CD14-positive monocyte (primary cell): ENCODE results near the gene SERP2. TPM values are rescaled to one million over a fixed set of nuclear protein-coding genes. Genes with fewer than 3 reads are reported as not detected.

Experiments
- DNase-seq, 3 donors: peaks; one replicate each; pipeline ENCODE4 v3.0.0-alpha.2; 2011 to 2022
- H2AFZ ChIP-seq: 2 replicates; pipeline ENCODE4 v1.6.0; 2012; ENCODE audit warnings: mild to moderate bottlenecking, low read depth, low read length, inconsistent platforms; ENCODE audit not compliant: insufficient read depth, poor library complexity, severe bottlenecking
- H3K27ac ChIP-seq, 2 donors: 1 replicate in 1 of 2; 2 replicates in 1 of 2; pipeline ENCODE4 v1.5.1; 2012 to 2013; ENCODE audit warnings: low read length in 2 of 2, control low read depth in 1 of 2, inconsistent platforms in 1 of 2, low read depth in 1 of 2, mild to moderate bottlenecking in 1 of 2
- H3K27me3 ChIP-seq, 2 donors: one replicate each; pipeline versions ENCODE4 v1.6.0 to v1.6.1; 2011 to 2013; ENCODE audit warnings: low read length in 2 of 2; ENCODE audit not compliant: control insufficient read depth in 2 of 2, insufficient read depth in 2 of 2
- H3K36me3 ChIP-seq, 2 donors: replicated peaks in 1 of 2; 1 replicate in 1 of 2; 2 replicates in 1 of 2; pipeline versions ENCODE4 v1.5.1 to v1.6.1; 2012 to 2013; ENCODE audit warnings: low read length in 2 of 2, control low read depth in 1 of 2, inconsistent platforms in 1 of 2, mild to moderate bottlenecking in 1 of 2; ENCODE audit not compliant: insufficient read depth in 2 of 2, control insufficient read depth in 1 of 2
- H3K4me1 ChIP-seq, 2 donors: 1 replicate in 1 of 2; 2 replicates in 1 of 2; pipeline versions ENCODE4 v1.5.1 to v1.6.1; 2012 to 2013; ENCODE audit warnings: low read length in 2 of 2, control low read depth in 1 of 2, inconsistent platforms in 1 of 2, mild to moderate bottlenecking in 1 of 2, moderate library complexity in 1 of 2; ENCODE audit not compliant: insufficient read depth in 2 of 2, control insufficient read depth in 1 of 2
- H3K4me2 ChIP-seq: replicated peaks from 2 replicates; pipeline ENCODE3; 2012; ENCODE audit warnings: low read length, moderate library complexity, mild to moderate bottlenecking; ENCODE audit not compliant: poor library complexity, severe bottlenecking; ENCODE audit errors: extremely low read depth
- H3K4me3 ChIP-seq, 3 experiments: fragments of 200-600 bp in 1 of 3; sonication (generic) in 1 of 3; replicated peaks in 1 of 3; 1 replicate in 2 of 3; 2 replicates in 1 of 3; pipeline ENCODE4 v1.5.1; 2011 to 2013; ENCODE audit warnings: low read length in 3 of 3, mild to moderate bottlenecking in 3 of 3, control low read depth in 2 of 3, low read depth in 2 of 3, inconsistent platforms in 1 of 3, moderate library complexity in 1 of 3
- H3K79me2 ChIP-seq: 2 replicates; pipeline ENCODE4 v1.6.0; 2012; ENCODE audit warnings: mild to moderate bottlenecking, control low read depth, inconsistent platforms, low read length, moderate library complexity; ENCODE audit not compliant: insufficient read depth
- H3K9ac ChIP-seq: 2 replicates; pipeline ENCODE4 v1.6.0; 2017; ENCODE audit warnings: low read length, mild to moderate bottlenecking; ENCODE audit not compliant: insufficient read depth, poor library complexity, severe bottlenecking
- H3K9me3 ChIP-seq, 2 donors: replicated peaks in 1 of 2; 1 replicate in 1 of 2; 2 replicates in 1 of 2; pipeline versions ENCODE4 v1.5.1 to v1.6.1; 2012 to 2013; ENCODE audit warnings: low read length in 2 of 2, control low read depth in 1 of 2; ENCODE audit not compliant: control insufficient read depth in 1 of 2, insufficient read depth in 1 of 2
- H4K20me1 ChIP-seq: 2 replicates; pipeline ENCODE4 v1.6.0; 2012; ENCODE audit warnings: mild to moderate bottlenecking, low read length, control low read depth, moderate library complexity; ENCODE audit not compliant: insufficient read depth
- H3K27ac Mint-ChIP-seq, 7 donors: one replicate each; pipeline ENCODE4 v1.8.0; 2020; ENCODE audit warnings: mild to moderate bottlenecking in 7 of 7, mixed read lengths in 7 of 7, moderate library complexity in 6 of 7, inconsistent platforms in 2 of 7
- H3K27me3 Mint-ChIP-seq, 3 donors: one replicate each; pipeline ENCODE4 v1.8.0; 2021 to 2022; ENCODE audit warnings: low read depth in 3 of 3, mild to moderate bottlenecking in 3 of 3, mixed read lengths in 3 of 3, moderate library complexity in 3 of 3, inconsistent platforms in 1 of 3
- H3K36me3 Mint-ChIP-seq, 2 donors: one replicate each; pipeline ENCODE4 v1.8.0; 2020; ENCODE audit warnings: mixed read lengths in 2 of 2, inconsistent platforms in 1 of 2, mild to moderate bottlenecking in 1 of 2
- H3K4me1 Mint-ChIP-seq: one replicate; pipeline ENCODE4 v1.8.0; 2020; ENCODE audit warnings: mild to moderate bottlenecking, mixed read lengths
- H3K4me3 Mint-ChIP-seq, 2 donors: one replicate each; pipeline ENCODE4 v1.8.0; 2020; ENCODE audit warnings: mild to moderate bottlenecking in 2 of 2, mixed read lengths in 2 of 2, moderate library complexity in 1 of 2
- H3K9me3 Mint-ChIP-seq, 7 donors: one replicate each; pipeline ENCODE4 v1.8.0; 2020 to 2022; ENCODE audit warnings: mixed read lengths in 7 of 7, mild to moderate bottlenecking in 6 of 7, moderate library complexity in 6 of 7, inconsistent platforms in 2 of 7
- CTCF ChIP-seq: fragments of 200-600 bp; IDR thresholded peaks from one replicate; pipeline ENCODE4 v1.8.0; 2022; ENCODE audit warnings: antibody characterized with exemption, mild to moderate bottlenecking
- WGBS: methylation state at CpG from one replicate; pipeline ENCODE4 v1.1.5; 2013; ENCODE audit warnings: missing lambda C conversion rate; ENCODE audit not compliant: insufficient coverage; 5-methylcytosine and 5-hydroxymethylcytosine counted together
- intact Hi-C, 2 donors: fragments of 100-400 bp; cut with micrococcal nuclease; formaldehyde crosslinking; loops; one replicate each; pipeline versions ENCODE4 v1.15.0 to v1.15.1; 2023
- polyA plus RNA-seq, 3 donors: library from polyadenylated mRNA; depleted of rRNA in 1 of 3; unstranded in 2 of 3; stranded (reverse) in 1 of 3; fragments of 300-500 nt in 2 of 3; fragments of >200 nt in 1 of 3; fragmentation: Illumina TruSeq in 2 of 3; gene quantifications; 1 replicate in 2 of 3; 2 replicates in 1 of 3; pipeline ENCODE4 v1.2.3, GENCODE V29; 2012 to 2021

SERP2 gene
- polyA plus RNA-seq, 3 donors = not detected

GRCh38 chr13:44334751-44335150 lies 38.9 kb upstream of the SERP2 start:
- Mint-ChIP-seq H3K27ac (no peak overlapping the region), H3K27me3 (peaks cover 0 to 9% (median 4%) of the 10 kb centered on the region in 3 donors), H3K4me1 (peaks cover 5% of the 10 kb centered on the region), H3K4me3 (no peak overlapping the region), H3K36me3 (no peaks in the 10 kb centered on the region), H3K9me3 (peaks cover 0 to 2% (median 0%) of the 10 kb centered on the region in 7 donors)
- no peak overlapping the region for H3K9ac ChIP-seq
- H3K27ac ChIP-seq = no peak overlapping the region
- no peak overlapping the region for H2AFZ ChIP-seq
- no peaks in the 10 kb centered on the region for H3K9me3 ChIP-seq
- no peak for TF ChIP-seq CTCF
- H4K20me1 ChIP-seq = no peaks in the 10 kb centered on the region
- intact Hi-C loops = no loop called here
- no peaks in the 10 kb centered on the region for H3K79me2 ChIP-seq
- no peaks in the 10 kb centered on the region for H3K4me1 ChIP-seq
- no peak for DNase-seq
- no CpG with 5 or more reads among the region's 2 CpGs for WGBS
- no peak overlapping the region for H3K4me3 ChIP-seq
- H3K36me3 ChIP-seq = no peaks in the 10 kb centered on the region
- H3K4me2 ChIP-seq = no peak overlapping the region
- H3K27me3 ChIP-seq = no peaks in the 10 kb centered on the region

- WGBS = 57% methylated on average over 4 of the region's 4 CpGs
- Histone ChIP-seq H3K4me3 (no peak overlapping the region), H3K36me3 (no peaks in the 10 kb centered on the region), H3K4me2 (no peak overlapping the region), H3K79me2 (no peaks in the 10 kb centered on the region), H3K9ac (no peak overlapping the region), H2AFZ (no peak overlapping the region), H3K4me1 (no peaks in the 10 kb centered on the region), H4K20me1 (no peaks in the 10 kb centered on the region), H3K27ac (no peak overlapping the region), H3K27me3 (no peaks in the 10 kb centered on the region), H3K9me3 (no peaks in the 10 kb centered on the region)
- H3K27me3 Mint-ChIP-seq = peaks cover 0 to 9% (median 4%) of the 10 kb centered on the region in 3 donors
- H3K36me3 Mint-ChIP-seq = no peaks in the 10 kb centered on the region
- H3K9me3 Mint-ChIP-seq = peaks cover 0 to 3% (median 0%) of the 10 kb centered on the region in 7 donors
- intact Hi-C loops = no loop called here
- no peak for TF ChIP-seq CTCF
- peaks cover 5% of the 10 kb centered on the region for H3K4me1 Mint-ChIP-seq
- no peak overlapping the region for H3K4me3 Mint-ChIP-seq
- DNase-seq = no peak
- H3K27ac Mint-ChIP-seq = no peak overlapping the region
These were observed 36.7 kb upstream of the SERP2 start for GRCh38 chr13:44336934-44337333.
